CD4-positive, alpha-beta T cell treated with Interleukin-12 subunit alpha and Interleukin-12 subunit beta, for 1 hour (primary cell): ENCODE measurements around the gene KCNQ2.

Source experiments
- DNase-seq: peaks from one replicate; pipeline ENCODE4 v3.0.0-alpha.2; 2020

The KCNQ2 gene

DNA sequence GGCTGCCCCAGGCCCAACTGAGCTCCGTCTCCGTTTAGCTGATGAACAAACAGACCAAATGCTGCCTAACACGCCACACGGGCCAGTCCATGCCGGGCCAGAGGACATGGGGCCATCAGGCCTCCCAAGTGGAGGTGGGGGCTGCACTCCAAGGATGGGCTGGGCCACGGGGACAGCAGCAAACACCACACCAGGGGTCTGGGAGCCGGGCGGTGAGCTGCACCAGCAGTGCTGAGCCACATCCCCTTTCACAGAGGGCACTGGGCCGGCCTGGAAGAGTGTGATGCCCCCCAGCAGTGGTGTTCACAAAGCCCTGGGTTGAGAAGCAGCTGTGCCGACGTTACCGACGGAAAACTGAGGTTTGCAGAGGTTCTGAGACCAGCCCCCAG, 2.7 kb downstream of the KCNQ2 start:
- DNase-seq: no peak

DNA sequence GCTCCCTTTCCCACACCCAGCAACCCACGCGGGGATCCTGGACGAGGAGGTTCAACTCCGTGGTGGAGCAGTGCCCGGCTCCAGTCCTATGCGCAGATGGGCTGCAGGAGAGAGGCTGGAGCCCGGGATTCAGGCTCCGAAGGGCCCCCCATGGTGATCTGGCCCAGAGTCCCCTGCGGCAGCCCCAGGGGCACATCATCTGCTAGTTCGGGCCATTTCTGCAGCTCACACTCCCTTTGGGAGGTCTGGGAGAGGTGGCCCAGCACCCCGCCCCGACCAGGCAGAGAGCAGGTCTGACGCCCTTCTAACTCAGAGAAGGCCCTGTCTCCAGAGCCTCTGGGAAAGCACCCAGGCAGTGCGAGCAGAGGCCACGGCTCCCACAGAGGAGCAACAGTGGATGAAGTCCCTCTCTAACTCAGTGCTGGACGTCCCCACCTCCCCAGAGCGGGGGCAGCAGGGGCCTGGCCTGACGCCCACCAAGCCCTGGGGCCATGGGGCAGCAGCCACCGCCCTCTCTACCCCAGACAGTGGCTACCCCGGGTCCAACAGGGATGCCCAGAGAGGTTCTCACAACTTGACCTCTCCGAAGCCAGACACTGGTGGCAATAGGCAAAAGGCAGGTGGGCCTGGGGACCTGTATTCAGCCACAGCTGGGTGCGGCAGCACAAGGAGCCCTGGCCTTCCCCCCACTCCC, 3.3 kb downstream of the KCNQ2 start:
- DNase-seq: no peak

DNA sequence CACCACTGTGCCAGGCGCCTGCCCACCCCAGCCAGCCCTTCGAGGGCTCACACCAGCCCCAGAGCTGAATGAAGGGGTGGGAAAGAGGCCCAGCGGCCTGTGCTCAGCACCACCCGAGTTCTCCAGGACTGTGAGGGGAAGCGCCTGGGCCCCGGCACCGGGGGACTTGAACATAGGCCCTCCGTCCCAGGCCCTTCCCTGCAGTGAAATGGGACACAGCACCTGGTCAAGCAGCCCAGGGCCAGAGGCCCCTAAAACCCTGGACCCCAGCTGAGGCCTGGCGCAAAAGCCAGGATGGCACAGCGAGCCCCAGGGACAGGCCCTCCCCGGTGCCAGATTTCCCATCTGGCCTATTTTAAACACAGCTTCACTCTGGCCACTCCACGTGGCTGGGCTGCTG, 4.0 kb downstream of the KCNQ2 start:
- DNase-seq: no peak

DNA sequence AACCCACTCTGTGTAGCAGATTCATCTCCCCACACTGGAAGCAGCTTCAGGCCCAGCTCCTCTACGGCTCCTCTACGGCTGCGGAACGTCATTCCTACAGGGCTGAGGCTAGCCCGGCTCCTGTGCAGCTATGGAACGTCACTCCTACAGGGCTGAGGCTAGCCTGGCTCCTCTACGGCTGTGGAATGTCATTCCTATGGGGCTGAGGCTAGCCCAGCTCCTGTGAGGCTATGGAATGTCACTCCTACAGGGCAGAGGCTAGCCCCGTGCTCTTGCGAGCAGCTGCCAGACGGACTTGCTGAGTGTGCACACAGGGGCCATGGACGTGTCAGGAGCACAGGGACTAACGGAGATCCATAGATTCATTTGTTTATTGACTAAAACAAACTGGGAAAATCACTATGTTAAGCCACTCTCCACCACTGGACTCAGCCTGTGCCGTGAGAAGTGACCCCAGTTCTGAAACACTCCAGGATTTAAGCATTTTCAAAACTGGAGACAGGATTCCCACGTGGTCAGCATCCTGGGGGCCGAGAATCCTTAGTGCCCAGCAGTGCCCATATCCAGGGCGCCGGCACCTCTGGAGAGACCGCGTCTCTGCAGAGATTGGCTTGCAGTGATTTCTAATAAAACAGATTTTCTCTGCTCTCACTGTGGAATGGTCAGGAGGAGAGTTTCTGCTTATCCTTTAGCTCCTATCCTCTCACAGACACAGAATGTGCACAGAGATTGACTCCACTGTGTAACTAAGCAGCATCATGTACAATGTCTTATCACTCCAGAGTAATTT, 5.0 kb downstream of the KCNQ2 start:
- no peak for DNase-seq

DNA sequence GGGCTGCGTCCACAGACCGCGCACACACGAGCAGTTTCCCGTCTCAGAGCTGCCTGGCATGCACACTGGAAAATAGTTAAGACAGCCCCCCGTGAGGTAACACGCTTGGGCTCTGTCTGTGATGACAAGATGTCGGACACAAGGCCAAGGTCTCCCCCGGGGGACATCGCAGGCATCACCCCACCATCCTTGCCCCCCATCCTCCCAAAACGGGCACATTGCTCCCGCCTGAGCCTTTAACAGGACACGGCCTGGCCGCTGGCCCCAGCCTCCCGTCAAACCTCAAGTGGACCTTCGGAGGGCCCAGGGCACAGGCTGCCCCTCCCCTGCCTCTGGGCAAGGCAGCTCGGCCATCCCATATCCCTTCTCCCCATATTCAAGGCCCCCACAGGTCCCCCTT, 5.6 kb downstream of the KCNQ2 start:
- no peak for DNase-seq

DNA sequence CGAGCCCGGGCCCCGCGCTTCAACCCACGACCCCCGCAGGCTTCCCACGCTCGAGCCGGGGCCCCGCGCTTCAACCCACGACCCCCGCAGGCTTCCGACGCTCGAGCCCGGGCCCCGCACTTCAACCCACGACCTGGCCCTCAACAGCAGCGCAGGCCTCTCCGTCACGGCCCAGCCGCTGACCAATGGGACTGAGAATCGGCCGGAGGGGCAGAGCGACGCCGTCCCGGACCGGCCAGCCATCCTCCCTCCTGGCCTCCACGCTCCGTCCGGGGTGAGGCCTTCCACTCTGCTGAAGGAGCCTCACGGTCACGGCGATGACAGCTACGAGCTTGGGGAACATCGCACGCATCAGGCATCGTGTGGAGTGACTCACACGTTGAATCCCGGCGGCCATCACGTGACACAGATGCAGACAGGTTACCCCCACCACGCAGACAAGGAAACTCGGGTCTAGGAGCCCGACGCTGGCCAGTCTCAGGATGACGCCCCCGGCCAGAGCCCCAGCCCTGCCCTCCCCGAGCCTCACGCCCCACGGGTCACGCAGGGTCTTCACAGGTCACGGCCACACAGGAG, 6.1 kb downstream of the KCNQ2 start:
- DNase-seq: no peak

DNA sequence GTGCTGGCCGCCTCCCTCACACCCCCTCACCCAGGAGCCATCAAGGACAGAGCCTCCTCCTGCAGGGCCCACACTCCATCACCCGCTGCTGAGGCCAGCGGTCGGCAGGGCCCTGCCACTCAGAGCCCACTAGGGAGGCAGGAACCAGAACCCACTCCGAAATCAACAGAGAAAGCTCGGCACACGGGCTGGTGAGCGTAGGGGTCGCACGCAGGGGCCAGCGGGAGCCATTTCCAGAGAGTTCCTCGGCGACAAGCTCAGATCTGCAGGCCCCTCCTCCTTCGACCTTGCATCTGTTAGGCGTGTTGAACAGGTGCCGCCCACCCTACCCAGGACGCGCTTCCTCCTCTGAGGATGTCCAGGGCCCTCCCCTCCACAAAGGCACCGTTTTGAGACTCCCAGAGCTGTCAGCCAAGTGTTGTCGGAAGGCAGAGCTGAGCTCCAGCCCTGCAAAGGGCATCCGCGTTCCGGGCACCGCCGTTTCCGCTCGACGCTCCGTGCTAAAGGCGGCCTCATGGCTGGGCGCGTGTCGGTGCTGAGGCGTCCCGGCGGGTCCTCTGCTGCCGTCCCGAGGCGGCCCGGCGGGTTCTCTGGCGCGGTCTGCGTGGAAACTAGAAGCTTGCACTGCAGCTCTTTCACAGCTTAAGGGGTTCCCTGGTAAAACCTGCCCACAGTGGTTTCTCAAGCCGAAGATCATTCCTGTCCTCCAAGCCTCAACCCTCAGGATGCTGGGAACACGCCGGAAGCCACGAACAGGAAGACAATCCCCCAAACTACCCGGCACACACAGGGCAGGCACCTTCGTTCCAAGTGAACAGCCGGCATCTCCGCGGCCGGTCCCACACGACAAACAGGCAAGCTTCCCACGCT, 6.8 kb downstream of the KCNQ2 start:
- no peak for DNase-seq

DNA sequence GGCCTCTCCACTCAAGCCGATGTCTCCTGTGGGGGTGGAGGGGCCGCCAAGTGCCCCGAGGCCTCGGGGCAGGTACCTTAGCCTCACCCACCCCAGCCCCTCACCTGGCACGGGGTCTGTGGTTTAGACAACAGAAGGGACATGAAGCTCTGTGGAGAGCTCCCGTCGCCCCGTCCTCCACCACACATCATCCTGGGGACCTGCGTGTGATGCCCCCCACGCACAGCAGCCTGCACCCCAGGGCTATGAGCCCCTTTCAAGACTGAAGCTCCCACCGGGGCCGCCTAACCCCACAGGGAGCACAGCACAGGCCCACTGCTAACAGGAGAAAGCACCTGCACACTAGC, 8.2 kb downstream of the KCNQ2 start:
- DNase-seq: no peak

DNA sequence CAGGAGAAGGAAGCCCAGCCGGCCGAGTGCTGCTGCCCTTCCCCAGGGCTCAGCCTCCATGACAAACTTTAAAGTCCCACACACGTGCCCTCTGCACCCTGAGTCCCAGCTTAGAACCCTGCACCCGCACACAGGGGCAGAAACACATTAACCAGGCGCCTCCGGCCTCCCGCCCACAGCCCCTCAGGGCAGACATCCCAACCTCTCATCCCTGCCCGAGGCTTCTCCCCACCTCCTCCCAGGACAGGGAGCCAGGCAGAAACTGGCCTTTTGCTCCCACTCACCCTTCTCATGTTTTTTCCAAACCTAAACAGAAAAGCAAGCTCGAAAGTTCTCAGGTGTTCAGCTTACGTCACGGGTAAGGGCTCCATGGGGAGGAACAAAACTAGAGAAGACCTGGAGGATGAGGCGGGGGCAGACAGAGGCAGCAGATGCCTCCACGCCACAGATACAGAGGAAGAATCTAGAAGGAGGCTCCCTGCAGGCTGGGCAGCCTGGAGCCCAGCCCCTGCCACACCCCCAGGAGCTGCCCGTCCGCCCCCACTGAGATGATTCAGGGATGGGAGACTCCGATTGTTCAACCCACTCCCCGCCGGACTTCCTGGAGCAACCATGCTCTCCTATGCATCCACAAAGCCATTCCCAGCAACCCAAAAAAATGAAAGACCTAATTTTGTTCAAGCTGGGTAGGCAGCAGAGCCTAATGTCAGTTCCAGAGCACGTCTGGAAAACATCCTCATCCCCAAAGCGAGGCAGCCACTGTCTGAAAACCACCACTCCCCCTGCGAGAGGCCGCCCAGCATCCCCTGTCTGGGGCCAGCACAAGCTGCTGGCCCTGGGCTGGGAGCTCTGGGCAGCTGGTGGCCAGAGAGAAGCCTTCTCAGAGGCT, 8.8 kb downstream of the KCNQ2 start:
- DNase-seq: no peak

DNA sequence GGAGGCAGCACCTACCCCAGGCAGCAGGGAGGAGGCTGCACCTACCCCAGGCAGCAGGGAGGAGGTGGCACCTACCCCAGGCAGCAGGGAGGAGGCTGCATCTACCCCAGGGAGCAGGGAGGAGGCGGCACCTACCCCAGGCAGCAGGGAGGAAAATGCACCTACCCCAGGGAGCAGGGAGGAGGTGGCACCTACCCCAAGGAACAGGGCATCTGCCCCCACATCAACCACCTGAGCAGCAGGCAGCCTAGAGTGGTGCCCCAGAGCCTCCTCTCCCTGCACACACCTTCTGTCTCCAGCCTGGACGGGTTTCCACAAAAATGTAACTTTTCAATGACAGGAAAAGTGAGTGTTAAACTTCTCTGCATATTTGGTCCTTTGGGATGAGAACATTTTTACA, 10.2 kb downstream of the KCNQ2 start:
- no peak for DNase-seq

DNA sequence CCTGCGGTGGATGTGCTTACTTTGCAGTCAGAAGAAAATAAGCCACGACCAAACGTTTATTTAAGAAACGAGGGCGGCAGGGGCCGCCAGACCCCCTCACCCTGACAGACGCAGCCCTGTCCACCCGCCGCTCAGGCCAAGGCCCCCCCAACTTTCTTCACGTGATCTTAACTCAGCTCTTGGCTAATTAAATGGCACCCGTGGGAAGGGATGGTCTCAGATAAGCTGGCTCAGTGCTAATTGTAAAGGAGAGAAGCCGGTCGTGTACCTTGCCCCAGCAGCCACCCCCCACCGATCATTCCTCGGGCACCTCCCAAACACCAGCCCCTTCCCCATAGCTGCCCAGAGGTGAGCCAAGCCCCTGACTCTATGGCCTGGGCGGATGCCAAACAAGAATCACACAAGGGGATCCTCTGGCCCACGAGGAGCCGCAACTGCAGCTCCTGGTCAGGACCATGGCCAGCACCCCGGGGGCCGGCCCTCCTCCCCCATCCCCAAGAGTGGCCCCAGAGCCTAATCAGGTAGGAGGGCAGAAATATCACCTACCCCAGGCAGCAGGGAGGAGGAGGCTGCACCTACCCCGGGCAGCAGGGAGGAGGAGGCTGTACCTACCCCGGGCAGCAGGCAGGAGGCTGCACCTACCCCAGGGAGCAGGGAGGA, 11.2 kb downstream of the KCNQ2 start:
- DNase-seq: no peak

DNA sequence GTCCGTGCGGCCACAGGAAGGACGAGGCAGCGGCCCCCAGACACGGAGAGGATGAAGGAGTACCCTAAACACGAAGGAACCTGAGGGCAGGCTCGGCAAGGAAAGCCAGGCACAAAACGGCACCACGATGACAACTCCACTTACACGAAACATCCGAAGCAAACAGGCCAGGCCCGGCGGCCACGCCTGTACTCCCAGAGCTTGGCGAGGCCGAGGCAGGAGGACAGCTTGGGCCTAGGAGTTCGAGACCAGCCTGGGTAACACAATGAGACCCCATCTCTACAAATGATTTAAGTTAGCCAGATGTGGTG, 13.4 kb downstream of the KCNQ2 start:
- DNase-seq: no peak

DNA sequence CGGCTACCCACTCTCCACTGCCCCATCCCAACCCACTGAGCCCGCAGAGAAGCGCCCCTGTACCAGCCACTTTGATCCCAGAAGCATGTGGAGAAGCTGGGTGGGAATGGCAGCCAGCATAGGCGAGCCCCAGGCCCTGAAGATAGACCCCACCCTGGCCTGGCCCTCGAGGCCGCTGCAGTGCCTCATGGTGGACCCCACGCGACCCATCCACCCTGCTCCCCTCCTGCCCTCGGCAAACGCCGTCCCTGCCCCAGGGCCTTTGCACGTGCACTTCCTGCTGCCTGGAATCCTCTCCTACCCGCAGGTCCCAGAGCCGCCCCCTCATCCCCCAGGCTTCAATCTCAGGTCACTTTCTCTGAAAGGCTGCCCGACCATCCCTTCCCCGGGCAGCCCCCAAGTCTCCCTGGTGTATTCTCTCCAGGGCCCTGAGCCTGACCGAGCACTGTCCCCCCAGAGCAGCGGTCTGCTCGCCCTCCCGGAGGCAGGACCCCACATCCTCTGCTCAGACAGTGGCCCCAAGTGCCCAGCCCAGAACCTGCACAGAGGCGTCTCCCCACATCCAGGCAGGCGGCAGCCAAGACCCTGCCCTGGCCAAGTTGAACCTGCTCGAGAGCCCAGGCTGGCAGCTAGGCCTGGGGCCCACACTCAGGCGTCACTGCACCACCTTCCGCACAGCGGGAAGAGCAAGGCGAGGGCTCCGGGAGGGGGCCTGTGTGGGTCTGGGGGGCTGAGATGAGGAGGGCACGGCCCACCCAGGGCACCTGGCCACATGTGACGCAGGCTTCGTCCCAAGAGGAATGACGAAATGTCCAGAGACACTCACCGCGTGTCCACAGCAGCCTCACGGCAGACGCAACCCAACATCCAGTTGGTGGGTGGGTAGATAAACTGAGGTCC, 14.0 kb downstream of the KCNQ2 start:
- DNase-seq: no peak

DNA sequence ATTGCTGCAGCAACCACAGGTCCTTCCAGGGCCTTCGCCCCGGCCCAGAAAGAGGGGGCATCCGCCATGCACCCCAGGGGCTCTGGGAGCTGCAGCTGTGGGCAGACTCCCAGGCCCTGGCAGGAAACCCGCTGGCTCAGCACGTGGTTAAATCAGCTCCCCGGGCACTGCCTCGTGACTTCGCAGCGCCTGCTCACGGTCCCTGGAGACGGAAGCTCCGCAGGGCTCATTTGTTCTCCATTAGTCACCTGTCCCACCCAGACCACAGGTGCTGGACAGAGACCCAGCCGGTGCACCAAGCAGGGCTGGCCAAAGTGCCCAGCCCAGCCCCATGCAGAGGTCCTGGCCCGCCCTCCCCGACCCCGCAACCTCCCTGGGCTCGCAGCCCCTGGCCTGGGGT, 14.7 kb downstream of the KCNQ2 start:
- no peak for DNase-seq

DNA sequence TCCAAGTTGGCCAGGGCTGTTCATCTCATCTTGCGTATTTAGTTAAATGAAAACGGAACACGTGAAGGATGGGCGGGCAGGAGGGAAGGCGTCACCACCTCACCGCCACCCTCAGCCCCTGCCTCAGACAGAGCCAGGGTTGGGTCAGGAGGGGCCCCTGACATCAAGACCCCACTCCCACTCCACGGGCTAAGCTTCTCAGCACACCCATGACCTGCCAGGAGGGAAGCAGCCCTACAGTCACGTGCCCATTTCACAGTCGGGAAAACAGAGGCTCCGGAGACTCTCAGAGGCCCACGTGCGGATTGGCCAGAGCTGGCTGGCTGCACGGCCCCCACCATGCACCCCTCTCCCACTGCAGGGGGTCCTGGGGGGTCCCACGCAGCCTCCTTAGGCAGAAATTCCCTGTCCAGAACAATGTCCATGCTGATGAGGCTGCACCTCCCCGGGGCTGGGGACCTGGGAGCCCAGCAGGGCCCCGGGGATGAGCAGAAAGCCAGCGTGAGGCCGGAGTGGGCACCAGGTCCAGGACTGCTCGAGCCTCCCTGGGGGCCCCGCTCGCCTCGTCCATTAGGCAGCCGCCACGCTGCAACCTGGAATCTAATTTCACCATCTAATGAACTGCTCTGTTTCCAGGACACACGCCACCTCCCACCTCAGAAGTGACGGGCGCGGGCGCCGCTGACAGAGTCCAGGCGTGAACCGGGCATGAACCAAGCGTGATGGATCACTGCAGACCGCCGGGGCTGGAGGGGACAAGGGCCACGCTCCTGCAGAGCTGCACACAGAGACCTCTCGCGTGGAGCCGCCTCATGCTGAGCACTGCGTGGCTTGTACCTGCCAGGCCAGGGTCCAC, 15.8 kb downstream of the KCNQ2 start:
- DNase-seq: no peak

DNA sequence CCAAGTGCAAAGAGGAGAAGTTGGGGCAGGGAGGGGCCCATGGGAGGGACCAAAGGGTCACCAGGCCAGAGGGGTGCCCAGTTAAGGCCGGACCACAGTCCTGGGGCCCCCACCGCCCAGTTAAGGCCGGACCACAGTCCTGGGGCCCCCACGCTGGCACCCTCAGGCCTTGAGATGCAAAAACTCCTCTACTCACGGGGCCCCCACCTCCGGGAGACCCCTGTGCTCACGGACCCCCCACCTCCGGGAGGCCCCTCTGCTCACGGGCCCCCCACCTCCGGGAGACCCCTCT, 16.9 kb downstream of the KCNQ2 start:
- DNase-seq: no peak

DNA sequence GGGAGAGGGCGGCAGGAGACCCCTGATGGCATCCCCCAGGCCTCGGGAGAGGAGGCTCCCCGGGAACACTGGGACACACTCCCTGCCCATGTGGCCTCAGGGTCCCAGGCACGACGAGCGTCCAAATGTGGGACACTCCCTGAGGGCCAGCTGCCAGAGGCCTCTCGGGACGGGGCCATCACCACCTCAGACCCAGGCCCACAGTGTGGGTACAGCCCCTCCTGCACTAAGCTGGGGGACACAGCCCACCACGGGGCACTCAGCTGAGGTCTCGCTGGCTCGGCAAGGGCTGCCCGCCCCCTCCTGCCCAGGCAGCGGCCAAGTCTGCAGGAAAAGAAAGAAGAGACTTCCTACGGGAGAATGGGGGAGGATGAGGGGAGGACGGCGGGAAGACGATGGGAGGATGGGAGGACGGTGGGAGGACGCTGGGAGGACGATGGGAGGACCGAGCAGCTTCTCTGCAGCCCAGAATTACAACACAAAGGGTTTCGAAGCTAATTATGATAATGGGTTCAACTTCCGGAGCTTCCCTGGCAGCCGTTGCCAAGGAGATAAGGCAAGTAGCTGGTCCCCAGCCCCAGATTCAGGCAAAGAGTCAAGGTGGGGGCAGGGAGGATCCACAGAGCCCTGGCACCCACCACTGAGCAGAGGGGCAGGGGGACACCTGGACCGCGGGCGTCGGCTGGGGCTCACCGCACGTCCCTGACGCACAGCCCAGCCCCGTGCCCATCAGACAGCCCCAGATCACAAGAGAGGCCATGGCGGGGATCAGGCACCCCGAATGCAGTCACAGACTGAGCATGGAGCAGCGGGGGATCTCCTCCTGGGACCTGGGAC, 17.5 kb downstream of the KCNQ2 start:
- DNase-seq: no peak

DNA sequence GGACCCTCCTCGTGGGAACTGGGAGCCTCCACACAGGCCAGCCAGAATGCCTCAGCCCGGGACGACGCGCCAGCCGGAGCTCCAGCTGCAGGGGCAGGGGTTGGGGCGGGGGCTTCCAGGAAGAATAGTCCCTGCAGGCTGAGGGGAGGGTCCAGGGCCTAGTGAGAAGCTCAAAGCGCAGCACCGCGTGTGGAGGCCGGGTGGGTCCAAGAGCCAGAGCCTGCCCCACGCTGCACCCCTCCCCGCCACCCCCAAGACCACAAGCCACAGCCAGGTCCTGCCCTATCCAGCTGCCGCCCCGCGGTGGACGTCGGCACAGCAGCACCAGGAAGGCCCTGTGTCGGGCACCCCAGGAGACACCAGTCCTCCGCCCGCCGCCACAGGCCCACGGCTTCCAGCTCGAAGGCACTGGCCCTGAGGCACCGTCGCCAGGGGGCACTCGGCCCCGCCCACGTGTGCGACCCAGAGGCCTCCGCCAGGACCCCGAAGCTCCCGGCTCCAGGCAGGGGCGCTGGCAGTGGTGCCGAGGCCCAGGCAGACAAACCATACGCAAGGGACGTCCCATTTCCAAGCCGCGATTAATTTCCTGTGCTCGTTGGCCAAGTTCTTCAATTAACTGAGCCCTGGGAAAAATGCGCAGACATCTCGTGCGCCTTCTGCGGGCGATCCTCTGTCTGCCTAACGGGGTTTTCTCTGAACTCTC, 19.5 kb downstream of the KCNQ2 start:
- no peak for DNase-seq

DNA sequence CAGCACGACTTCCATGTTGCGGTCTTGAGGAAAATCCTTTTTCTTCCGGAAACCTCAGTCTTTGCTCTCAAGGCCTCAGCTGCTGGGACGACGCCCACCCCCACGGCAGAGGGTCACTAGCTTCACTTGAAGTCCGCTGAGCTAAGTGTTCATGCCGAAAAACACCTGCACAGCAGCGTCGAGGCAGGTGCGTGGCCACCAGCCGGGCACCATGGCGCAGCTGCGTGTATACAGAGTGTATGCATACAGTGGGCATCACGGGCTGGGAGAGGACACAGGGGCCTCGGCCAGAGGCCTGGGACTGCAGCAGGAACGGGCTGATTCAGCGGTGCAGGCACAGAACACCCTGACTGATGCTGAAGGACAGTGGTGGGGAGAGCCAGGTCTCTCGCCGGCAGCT, 20.1 kb downstream of the KCNQ2 start:
- no peak for DNase-seq
